Stimulated activated naive CD4-positive, alpha-beta T cell treated with Interleukin-2 at 50 U/mL for 16 hours (primary cell): ENCODE measurements around the gene CEP192.
"Not testable (repeated sequence)": the region's sequence is repeated elsewhere in the genome, so short reads cannot be mapped to it uniquely, and the experiment has no call there.

Experiments used
- DNase-seq: peaks from one replicate; lab custom pipeline; 2025; lab: John Stamatoyannopoulos, UW

CEP192 gene

DNA sequence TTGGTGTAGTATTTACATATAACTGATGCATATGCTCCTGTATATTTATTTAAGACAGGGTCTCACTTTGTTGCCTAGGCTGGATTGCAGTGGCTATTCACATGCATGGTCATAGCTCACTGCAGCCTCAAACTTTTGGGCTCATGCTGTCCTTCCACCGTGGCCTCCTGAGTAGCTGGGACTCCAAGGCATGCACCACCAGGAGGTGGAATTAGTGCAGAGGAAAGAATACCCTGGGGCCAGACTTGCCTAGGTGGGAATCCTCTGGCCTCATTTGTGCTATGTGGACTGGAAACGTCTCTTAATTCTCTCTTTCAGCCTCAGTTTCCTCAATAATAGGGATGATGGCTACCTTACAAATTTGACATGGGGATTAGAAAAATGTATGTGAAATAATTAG is 2.3 kb downstream of the CEP192 start:
- DNase-seq, result no peak

GRCh38 chr18:12995424-12995823 is 4.3 kb downstream of the CEP192 start:
- no peak for DNase-seq

DNA sequence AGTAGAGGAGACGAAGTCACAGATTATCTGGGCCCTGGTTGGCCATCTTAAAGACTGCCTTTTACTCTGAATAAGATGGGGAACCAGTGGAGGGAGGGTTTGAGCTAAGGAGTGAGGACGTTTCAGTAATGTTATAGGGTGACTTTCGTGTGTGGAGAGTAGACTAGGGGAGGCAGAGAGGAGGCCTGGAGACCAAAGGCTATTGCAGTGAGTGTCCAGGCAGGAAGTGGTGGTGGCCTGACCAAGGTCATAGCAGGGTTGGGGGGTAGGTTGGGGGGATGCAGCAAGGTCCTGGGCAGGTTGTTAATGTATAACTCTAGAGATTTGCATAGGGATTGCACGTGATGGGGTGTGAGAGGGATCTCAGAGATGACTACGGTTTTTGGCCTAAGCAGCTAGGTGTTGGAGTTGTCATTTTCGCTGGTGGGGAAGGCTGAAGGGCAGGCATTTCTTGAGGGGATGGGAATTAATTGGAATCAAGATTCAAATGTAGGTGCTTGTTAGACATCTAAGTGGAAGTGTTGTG is 4.9 kb downstream of the CEP192 start:
- no peak for DNase-seq

- DNase-seq, result no peak
Measured at GRCh38 chr18:12996661-12997292, 5.6 kb downstream of the CEP192 start.

- not testable (repeated sequence) for DNase-seq
Measured at GRCh38 chr18:12997330-12997729, 6.2 kb downstream of the CEP192 start.

DNA sequence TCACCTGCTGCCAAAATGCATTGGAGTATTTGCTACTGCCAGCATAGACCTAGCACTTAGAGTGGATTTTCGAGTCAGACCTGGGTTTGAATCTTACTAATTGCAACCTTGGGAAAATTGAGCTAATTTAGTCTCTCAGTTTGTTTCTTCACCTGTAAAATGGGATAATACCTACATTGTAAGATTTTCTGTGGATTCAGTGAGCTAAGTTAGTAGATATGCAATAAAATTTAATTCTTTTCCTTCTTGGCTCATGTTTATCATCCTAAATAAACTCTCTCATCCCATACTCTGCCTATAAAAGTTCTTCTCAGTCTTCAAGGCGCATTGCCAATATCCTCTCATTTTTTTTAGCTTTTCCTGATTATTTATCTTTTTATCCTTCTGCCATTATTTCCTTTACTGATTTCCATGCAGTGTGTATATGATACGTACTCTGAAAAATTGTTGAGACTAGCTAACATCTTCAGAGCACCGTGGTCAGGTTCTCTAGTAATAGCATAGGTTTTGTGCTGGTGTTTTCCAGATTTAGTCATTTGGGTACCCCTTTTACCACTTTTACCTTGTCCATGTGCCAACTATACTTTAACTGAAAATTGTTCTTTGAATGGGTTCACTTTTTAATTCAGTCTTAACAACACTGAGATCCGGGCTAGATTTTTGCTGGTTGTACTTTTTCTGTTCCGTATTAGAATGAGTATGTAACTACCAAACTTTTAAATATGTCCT is 7.3 kb downstream of the CEP192 start:
- no peak for DNase-seq

- no peak for DNase-seq
Measured at GRCh38 chr18:13003466-13003896, 12.3 kb downstream of the CEP192 start.

- DNase-seq, result no peak
Measured at GRCh38 chr18:13004396-13004795, 13.2 kb downstream of the CEP192 start.

GRCh38 chr18:13005289-13005688 is 14.1 kb downstream of the CEP192 start:
- no peak for DNase-seq

DNA sequence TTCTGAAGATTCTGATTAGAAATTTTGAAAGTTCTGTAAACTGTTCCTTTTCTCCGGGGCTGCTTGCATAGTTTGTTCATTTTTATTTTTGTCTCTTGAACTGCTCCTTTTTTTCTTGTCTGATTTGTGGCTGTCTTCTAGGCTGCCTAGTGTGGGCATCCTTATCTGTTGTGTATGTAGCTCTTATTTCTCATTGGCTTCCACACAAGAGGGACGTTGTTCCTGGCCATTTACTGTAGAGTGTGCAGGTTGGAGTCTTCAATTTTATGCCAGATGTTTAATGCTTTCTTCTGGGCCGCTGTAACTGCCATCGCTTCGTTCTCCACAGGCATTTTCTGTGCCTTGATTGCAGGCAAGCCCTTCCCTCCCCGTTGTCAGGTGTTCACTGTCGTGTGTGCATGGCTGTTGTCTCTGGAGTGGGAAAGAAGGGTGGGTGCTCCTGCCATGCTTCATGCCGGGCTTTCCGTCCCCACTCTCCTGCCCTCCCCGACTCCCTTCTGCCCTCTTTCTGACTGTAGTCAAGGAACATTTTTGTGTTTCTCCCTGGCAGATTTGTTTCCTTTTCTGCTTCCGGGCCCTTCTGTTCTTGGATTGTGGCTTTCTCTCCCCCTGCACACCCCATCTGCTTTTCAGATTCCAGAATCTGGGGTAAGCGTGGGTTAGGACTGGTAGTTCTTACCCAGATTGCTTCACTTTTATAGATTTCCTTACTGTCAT is 15.5 kb downstream of the CEP192 start:
- DNase-seq, result no peak

DNA sequence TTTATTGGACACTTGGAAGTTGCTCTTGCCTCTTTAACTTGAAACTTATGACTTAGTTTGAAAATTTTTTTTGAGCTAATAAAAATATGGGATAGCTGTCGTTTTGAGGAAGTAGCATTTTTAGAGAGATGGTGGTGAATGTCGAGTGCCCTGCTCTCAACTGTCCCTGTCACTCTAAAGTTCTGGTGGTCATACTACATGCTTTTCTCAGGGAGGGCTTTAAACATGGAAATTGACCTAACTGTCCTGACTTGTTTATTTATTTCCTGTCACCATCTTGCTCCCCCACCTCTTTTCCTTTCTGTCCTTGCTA is 16.0 kb downstream of the CEP192 start:
- DNase-seq, result no peak

DNA sequence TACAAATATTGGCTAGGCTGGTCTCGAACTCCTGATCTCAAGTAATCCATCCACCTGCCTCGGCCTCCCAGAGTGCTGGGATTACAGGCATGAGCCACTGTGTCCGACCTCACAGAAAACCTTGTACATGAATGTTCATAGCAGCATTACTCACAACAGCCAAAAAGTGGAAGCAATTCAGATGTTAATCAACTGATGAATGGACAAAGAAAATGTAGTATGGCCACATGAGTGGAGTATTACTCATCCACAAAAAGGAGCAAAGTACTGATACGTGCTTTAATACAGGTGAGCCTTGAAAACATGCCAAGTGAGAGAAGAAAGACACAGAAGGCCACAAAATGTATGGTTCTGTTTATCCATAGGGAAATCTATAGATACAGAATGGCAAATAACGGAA is 20.6 kb downstream of the CEP192 start:
- DNase-seq, result no peak

DNA sequence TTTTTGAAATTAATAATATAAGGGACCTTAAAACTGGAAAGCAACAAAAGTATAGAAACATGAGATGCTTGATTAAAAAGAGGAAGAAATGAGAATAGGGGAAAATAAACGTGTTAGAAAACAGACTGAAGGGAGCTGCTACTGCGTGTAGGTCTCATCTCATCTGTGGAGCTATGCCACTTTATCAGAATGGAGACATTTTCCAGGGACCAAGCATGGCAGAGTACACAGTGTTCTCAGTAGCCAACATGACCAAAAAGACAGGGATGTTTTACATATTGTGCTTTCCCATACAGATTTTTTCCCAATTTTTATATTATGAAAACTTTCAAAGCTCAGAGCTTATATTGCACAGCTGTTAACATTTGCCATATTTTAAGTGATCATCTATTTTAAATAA is 23.1 kb downstream of the CEP192 start:
- DNase-seq, result no peak

DNA sequence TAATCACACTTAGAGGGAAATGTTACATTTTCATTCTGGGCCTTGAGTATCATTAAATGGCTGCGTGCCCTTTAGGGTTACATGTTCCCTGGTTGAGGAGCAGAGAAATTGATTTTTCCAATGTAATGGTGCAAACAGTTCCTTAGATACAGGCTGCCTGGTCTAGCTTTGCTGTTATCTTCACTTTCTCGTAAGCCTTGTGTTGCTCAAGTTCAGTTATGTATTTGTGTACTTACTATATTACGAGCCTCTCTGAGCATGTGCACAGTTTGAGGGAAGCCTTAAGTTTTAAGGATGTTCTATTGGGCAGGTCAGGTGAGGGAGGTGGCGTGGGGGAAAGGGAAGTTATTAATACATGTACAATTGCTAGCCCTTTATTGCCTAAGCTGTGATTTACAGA is 23.7 kb downstream of the CEP192 start:
- no peak for DNase-seq

DNA sequence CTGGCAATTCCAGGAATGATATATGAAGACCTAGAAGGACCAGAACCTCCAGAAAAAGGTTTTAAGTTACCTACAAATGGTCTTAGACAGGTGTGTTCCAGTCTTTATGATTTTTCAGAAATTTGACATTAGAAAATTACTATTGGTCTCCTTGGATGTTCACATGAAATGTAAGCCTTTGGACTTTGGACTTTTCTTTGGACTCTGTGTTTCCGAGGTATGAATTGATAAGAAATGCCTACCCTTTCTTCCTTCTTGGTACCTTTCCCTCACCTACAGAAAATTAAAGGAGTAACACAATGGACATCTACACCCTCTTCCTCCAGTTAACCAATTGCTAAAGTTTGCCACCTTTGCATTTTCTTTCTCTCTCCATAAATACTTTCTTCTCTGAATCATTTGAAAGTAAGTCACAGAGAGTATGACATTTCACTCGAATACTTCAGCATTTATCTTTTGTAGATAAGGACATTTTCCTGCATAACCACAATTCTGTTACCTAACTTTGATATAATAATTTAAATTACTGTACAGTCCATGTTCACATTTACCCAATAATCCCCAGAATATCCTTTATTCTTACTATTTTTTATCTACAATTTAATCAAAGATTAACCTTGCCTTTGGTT is 26.2 kb downstream of the CEP192 start:
- DNase-seq, result no peak

GRCh38 chr18:13018374-13018773 is 27.2 kb downstream of the CEP192 start:
- DNase-seq, result no peak

DNA sequence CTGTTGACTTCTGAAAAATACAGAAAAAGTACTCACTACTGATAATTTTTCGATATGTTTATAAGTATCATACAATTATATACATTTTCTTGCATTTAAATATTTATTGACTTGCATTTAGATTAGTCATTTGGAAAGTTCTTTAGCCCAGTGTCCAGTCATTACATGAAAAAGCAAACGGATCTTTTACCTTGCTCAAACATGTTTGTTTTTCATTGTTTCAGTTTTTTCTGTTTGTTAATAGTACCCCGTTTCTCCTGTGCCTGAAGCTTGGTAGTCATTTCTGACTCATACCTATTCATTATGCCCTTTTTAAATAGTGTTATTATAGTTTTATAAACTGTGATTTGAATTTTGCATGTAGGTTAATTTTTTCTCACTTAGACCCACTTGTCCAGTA is 28.1 kb downstream of the CEP192 start:
- no peak for DNase-seq

GRCh38 chr18:13022644-13023043 is 31.5 kb downstream of the CEP192 start:
- DNase-seq, result no peak

- DNase-seq, result no peak
Measured at GRCh38 chr18:13025233-13025632, 34.1 kb downstream of the CEP192 start.

DNA sequence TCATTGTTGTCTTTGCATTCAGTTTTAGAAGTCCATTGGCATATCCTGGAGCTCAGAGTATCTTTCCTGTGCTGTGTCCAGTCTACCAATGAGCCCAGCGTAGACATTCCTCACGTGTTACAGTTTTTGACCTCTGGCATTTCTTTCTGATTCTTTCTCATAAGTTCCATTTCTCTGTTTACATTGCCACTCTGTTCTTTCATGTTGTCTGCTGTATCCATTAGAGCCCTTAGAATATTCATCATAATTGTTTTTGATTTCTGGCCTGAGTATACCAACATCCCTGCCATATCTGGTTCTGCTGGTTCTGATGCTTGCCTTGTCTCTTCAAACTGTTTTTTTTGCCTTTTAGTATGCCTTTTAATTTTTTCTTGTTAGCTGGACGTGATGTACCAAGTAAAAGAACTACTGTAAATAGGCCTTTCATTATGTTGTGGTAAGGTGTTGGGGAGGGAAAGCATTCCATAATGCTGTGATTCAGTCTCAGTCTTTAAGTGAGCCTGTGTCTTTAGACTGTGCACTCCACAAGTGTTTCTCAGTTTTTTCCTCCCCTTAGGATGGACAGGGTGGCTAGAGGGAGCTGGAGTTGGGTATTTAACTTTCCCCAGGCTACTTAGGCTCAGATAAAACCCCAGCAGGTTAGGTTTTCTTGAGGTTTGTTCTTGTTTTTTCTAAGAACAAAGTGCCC is 35.6 kb downstream of the CEP192 start:
- no peak for DNase-seq

DNA sequence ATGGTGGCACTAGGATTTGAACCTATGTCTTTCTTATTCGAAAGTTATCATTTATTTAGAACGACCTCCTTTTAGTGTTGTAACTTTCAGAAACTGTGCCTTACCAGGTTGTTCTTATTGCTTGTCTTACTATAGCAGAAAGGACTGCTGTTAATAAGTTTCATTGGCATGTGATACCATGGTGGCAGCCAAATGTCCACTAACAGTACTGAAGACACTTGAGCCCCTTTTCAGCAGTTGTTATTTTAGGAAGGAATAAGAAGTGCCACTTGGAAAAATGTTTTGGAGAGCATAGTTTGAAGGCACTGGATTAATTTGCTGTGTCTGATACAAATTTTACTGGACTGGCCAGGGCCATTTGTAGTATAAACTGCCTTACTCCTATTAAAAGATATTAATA is 37.7 kb downstream of the CEP192 start:
- no peak for DNase-seq

DNA sequence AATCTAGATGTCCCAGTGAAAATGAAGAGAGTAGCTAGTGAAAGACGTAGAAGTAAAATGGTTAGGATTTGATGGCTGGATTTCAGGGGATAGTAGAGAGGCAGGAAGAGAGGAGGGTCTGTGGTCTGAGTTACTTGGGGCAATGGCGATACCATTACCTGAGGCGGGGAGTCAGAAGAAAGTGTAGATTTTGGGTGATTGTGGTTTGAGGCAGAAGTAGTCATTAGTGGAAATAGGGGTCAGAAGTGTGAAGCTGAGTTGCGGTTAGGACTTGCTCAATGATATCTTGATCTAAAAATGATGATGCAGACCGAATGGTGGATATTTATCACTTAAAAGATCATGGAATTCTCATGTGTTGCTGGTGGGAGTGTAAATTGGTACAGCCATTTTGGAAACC is 41.0 kb downstream of the CEP192 start:
- no peak for DNase-seq
